ENCODE data around the gene PTK6. TPM values are rescaled to one million over a fixed set of nuclear protein-coding genes. Genes with fewer than 3 reads are reported as not detected.
"Not testable (repeated sequence)": the region's sequence is repeated elsewhere in the genome, so short reads cannot be mapped to it uniquely, and the experiment has no call there.

The PTK6 gene
- total and polyA plus RNA-seq, 2 experiments from 2014 or later: 0.27 to 1.1 TPM

GRCh38 chr20:63518351-63518861 is 18.8 kb downstream of the PTK6 start:
- no peaks in the 10 kb centered on the region for H3K36me3 ChIP-seq (replicated peaks; ENCODE audit: insufficient read depth, low read depth)
- 70% methylated on average over 19 of the region's 20 CpGs for WGBS (ENCODE audit: low lambda C conversion rate, missing lambda C conversion rate)
- no peaks in the 10 kb centered on the region for H3K9me3 ChIP-seq (ENCODE audit: low read depth)
- peaks cover 16% of the 10 kb centered on the region for H3K79me2 ChIP-seq
- no peaks in the 10 kb centered on the region for H3K9me2 ChIP-seq (replicated peaks; ENCODE audit: insufficient read depth)
- no peak overlapping the region for H3K4me2 ChIP-seq
- peaks cover 3% of the 10 kb centered on the region for H3K27me3 ChIP-seq
- no peak overlapping the region for H2AFZ ChIP-seq
- no peak overlapping the region for H3K4me3 ChIP-seq
- H3K4me1 ChIP-seq (ENCODE audit: insufficient read depth): peaks cover 13% of the 10 kb centered on the region
- peaks cover 24% of the 10 kb centered on the region for H4K20me1 ChIP-seq (ENCODE audit: insufficient read depth, poor library complexity, severe bottlenecking)
- no peak for DNase-seq (ENCODE audit: low spot score)
- TF ChIP-seq EZH2phosphoT487 (IDR thresholded peaks at IDR 0.05; ENCODE audit: low read depth, severe bottlenecking, unreplicated experiment) (no peak), CTCF (IDR thresholded peaks at IDR 0.05; ENCODE audit: poor library complexity) (no peak), EZH2 (IDR thresholded peaks at IDR 0.05; ENCODE audit: borderline replicate concordance) (no peak)
- no peak overlapping the region for H3K27ac ChIP-seq

GRCh38 chr20:63517376-63518309 is 19.5 kb downstream of the PTK6 start:
- Histone ChIP-seq H3K4me1 (ENCODE audit: insufficient read depth) (peaks cover 13% of the 10 kb centered on the region), H3K4me2 (no peak overlapping the region), H3K9me2 (replicated peaks; ENCODE audit: insufficient read depth) (no peaks in the 10 kb centered on the region), H3K9me3 (ENCODE audit: low read depth) (no peaks in the 10 kb centered on the region), H3K4me3 (no peak overlapping the region), H2AFZ (no peak overlapping the region), H3K79me2 (peaks cover 16% of the 10 kb centered on the region), H3K36me3 (replicated peaks; ENCODE audit: insufficient read depth, low read depth) (no peaks in the 10 kb centered on the region), H3K27me3 (peaks cover 5% of the 10 kb centered on the region), H4K20me1 (ENCODE audit: insufficient read depth, poor library complexity, severe bottlenecking) (peaks cover 16% of the 10 kb centered on the region), H3K27ac (no peak overlapping the region)
- TF ChIP-seq EZH2phosphoT487 (IDR thresholded peaks at IDR 0.05; ENCODE audit: low read depth, severe bottlenecking, unreplicated experiment): no peak
- TF ChIP-seq EZH2 (IDR thresholded peaks at IDR 0.05; ENCODE audit: borderline replicate concordance): no peak
- 90% methylated on average over 32 of the region's 32 CpGs for WGBS (ENCODE audit: low lambda C conversion rate, missing lambda C conversion rate)
- no peak for DNase-seq (ENCODE audit: low spot score)

GRCh38 chr20:63514520-63514919 is 22.7 kb downstream of the PTK6 start:
- not testable (repeated sequence) for H3K36me3 ChIP-seq (replicated peaks; ENCODE audit: insufficient read depth, low read depth); H3K4me1 ChIP-seq (ENCODE audit: insufficient read depth); DNase-seq (ENCODE audit: low spot score); H2AFZ ChIP-seq; H4K20me1 ChIP-seq (ENCODE audit: insufficient read depth, poor library complexity, severe bottlenecking); H3K4me2 ChIP-seq; H3K4me3 ChIP-seq; H3K9me3 ChIP-seq (ENCODE audit: low read depth); H3K9me2 ChIP-seq (replicated peaks; ENCODE audit: insufficient read depth); H3K79me2 ChIP-seq; H3K27me3 ChIP-seq; H3K27ac ChIP-seq
- 86% methylated on average over 10 of the region's 10 CpGs for WGBS (ENCODE audit: low lambda C conversion rate, missing lambda C conversion rate)

GRCh38 chr20:63513207-63513606 is 24.0 kb downstream of the PTK6 start:
- Histone ChIP-seq H3K4me2 (no peak overlapping the region), H3K9me2 (replicated peaks; ENCODE audit: insufficient read depth) (no peaks in the 10 kb centered on the region), H4K20me1 (ENCODE audit: insufficient read depth, poor library complexity, severe bottlenecking) (no peaks in the 10 kb centered on the region), H3K27ac (no peak overlapping the region), H3K27me3 (peaks cover 5% of the 10 kb centered on the region), H3K9me3 (ENCODE audit: low read depth) (no peaks in the 10 kb centered on the region), H3K4me1 (ENCODE audit: insufficient read depth) (no peaks in the 10 kb centered on the region), H3K36me3 (replicated peaks; ENCODE audit: insufficient read depth, low read depth) (no peaks in the 10 kb centered on the region), H3K4me3 (no peak overlapping the region), H3K79me2 (no peaks in the 10 kb centered on the region), H2AFZ (no peak overlapping the region)
- DNase-seq (ENCODE audit: low spot score): no peak
- TF ChIP-seq EZH2phosphoT487 (IDR thresholded peaks at IDR 0.05; ENCODE audit: low read depth, severe bottlenecking, unreplicated experiment): no peak
- no peak for TF ChIP-seq CTCF (IDR thresholded peaks at IDR 0.05; ENCODE audit: poor library complexity)
- TF ChIP-seq EZH2 (IDR thresholded peaks at IDR 0.05; ENCODE audit: borderline replicate concordance): no peak
- 93% methylated on average over 3 of the region's 3 CpGs for WGBS (ENCODE audit: low lambda C conversion rate, missing lambda C conversion rate)

All from hepatocyte (in vitro differentiated cells).